Stimulated activated CD4-positive, alpha-beta T cell treated with anti-CD3 and anti-CD28 coated beads, Interleukin-4, amount 100 ng/mL, for 24 hours (primary cell): ENCODE results near the gene PROCA1.

Source experiments
- DNase-seq: peaks from one replicate; pipeline ENCODE4 v3.0.0-alpha.2; 2020

The PROCA1 gene

GRCh38 chr17:28706471-28707338 is 5.0 kb downstream of the PROCA1 start:
- DNase-seq: no peak

- no peak for DNase-seq
These were observed 5.9 kb downstream of the PROCA1 start for GRCh38 chr17:28705728-28706334.

GRCh38 chr17:28705074-28705659 is 6.5 kb downstream of the PROCA1 start:
- no peak for DNase-seq

GRCh38 chr17:28704219-28704858 is 7.3 kb downstream of the PROCA1 start:
- no peak for DNase-seq

- no peak for DNase-seq
These were observed 8.0 kb downstream of the PROCA1 start for GRCh38 chr17:28703552-28704218.

GRCh38 chr17:28702752-28703150 is 8.9 kb downstream of the PROCA1 start:
- no peak for DNase-seq

GRCh38 chr17:28702026-28702751 is 9.5 kb downstream of the PROCA1 start:
- no peak for DNase-seq

- no peak for DNase-seq
These were observed 10.7 kb downstream of the PROCA1 start for GRCh38 chr17:28700830-28701492.

- DNase-seq: no peak
These were observed 11.4 kb downstream of the PROCA1 start for GRCh38 chr17:28700278-28700677.

GRCh38 chr17:28698253-28698941 is 13.3 kb downstream of the PROCA1 start:
- no peak for DNase-seq

- DNase-seq: no peak
These were observed 17.8 kb downstream of the PROCA1 start for GRCh38 chr17:28693869-28694268.

- no peak for DNase-seq
These were observed 22.7 kb downstream of the PROCA1 start for GRCh38 chr17:28689011-28689410.

GRCh38 chr17:28688481-28688880 is 23.2 kb downstream of the PROCA1 start:
- no peak for DNase-seq

GRCh38 chr17:28686296-28686695 is 25.4 kb downstream of the PROCA1 start:
- no peak for DNase-seq

GRCh38 chr17:28685366-28685765 is 26.3 kb downstream of the PROCA1 start:
- no peak for DNase-seq

- DNase-seq: no peak
These were observed 26.7 kb downstream of the PROCA1 start for GRCh38 chr17:28684963-28685362.

GRCh38 chr17:28682655-28683054 is 29.0 kb downstream of the PROCA1 start:
- DNase-seq: no peak

- DNase-seq: no peak
These were observed 35.7 kb downstream of the PROCA1 start for GRCh38 chr17:28675980-28676379.

GRCh38 chr17:28675490-28675889 is 36.2 kb downstream of the PROCA1 start:
- no peak for DNase-seq

- no peak for DNase-seq
These were observed 41.8 kb downstream of the PROCA1 start for GRCh38 chr17:28669918-28670317.

- no peak for DNase-seq
These were observed 43.8 kb downstream of the PROCA1 start for GRCh38 chr17:28667870-28668269.
